Thoracic aorta (tissue), 2 donors: ENCODE results near the gene ACSL6. TPM values are rescaled to one million over a fixed set of nuclear protein-coding genes. Genes with fewer than 3 reads are reported as not detected.

Source experiments
- ATAC-seq: fragments of 150-250 bp; one replicate; pipeline ENCODE4 v1.8.0; 2017; ENCODE audit warnings: low read depth; ENCODE audit not compliant: insufficient number of reproducible peaks, low FRiP score
- DNase-seq: peaks from one replicate; pipeline ENCODE4 v3.0.0-alpha.2; 2020; ENCODE audit warnings: low spot score
- H3K27ac ChIP-seq, 2 donors: fragments of 200-600 bp; sonication (generic); 1 replicate in 1 of 2; 2 replicates in 1 of 2; pipeline ENCODE4 v1.5.1; 2016; ENCODE audit warnings: mild to moderate bottlenecking in 2 of 2, moderate library complexity in 2 of 2
- H3K27me3 ChIP-seq: fragments of 200-600 bp; sonication (generic); replicated peaks from 2 replicates; pipeline ENCODE4 v1.6.0; 2016; ENCODE audit warnings: mild to moderate bottlenecking; ENCODE audit not compliant: insufficient read depth
- H3K36me3 ChIP-seq: fragments of 200-600 bp; sonication (generic); one replicate; pipeline ENCODE4 v1.5.1; 2016
- H3K4me1 ChIP-seq, 2 donors: fragments of 200-600 bp; sonication (generic); 1 replicate in 1 of 2; 2 replicates in 1 of 2; pipeline versions ENCODE4 v1.5.1 to v1.6.0; 2016; ENCODE audit warnings: low read depth in 2 of 2, mild to moderate bottlenecking in 1 of 2; ENCODE audit not compliant: control insufficient read depth in 1 of 2
- H3K4me3 ChIP-seq: fragments of 200-600 bp; sonication (generic); 2 replicates; pipeline ENCODE4 v1.5.1; 2016; ENCODE audit warnings: mild to moderate bottlenecking
- H3K9me3 ChIP-seq: fragments of 200-600 bp; sonication (generic); 2 replicates; pipeline ENCODE4 v1.5.1; 2016
- total RNA-seq, 2 donors: library from RNA; depleted of rRNA; stranded (reverse); fragments of >200 nt; gene quantifications; one replicate each; pipeline versions ENCODE4 v1.1.0 to v1.2.3, GENCODE V29; 2016
- TF ChIP-seq, protein P1 (sequence below): fragments of 200-600 bp; sonication (generic); IDR thresholded peaks from one replicate; pipeline ENCODE4 v1.5.1; 2019; ENCODE audit warnings: antibody characterized with exemption

The ACSL6 gene
- total RNA-seq, 2 donors from 2014 or later = 1.6 TPM

DNA sequence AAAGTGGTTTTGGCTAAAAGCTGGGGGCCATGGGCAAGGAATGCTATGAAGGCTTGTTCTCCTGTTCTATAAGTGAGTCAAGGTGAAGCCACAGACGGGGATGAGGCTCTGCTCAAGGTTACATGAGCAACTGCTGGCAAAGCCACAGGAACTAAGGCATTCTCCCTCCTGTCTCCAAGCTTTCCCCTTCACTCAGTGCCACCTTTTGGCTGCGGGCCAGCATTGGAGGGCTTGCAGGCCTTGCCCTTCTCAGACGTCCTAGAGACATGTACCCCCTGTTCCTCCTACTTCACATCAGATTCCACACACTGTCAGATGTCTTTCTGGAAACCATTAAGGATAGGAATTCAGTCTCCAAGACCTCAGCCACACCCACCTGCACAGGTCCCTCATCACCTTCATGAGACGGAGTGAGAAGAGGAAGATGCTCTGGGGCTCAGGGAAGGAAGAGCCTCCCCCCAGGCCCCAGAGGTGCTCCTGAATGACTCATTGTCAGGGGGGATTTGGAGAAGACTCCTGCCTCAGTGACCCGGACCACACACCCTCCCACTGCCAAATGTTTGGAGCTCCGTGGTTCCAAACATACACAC lies 45.5 kb downstream of the ACSL6 start:
- TF ChIP-seq, protein P1, sequence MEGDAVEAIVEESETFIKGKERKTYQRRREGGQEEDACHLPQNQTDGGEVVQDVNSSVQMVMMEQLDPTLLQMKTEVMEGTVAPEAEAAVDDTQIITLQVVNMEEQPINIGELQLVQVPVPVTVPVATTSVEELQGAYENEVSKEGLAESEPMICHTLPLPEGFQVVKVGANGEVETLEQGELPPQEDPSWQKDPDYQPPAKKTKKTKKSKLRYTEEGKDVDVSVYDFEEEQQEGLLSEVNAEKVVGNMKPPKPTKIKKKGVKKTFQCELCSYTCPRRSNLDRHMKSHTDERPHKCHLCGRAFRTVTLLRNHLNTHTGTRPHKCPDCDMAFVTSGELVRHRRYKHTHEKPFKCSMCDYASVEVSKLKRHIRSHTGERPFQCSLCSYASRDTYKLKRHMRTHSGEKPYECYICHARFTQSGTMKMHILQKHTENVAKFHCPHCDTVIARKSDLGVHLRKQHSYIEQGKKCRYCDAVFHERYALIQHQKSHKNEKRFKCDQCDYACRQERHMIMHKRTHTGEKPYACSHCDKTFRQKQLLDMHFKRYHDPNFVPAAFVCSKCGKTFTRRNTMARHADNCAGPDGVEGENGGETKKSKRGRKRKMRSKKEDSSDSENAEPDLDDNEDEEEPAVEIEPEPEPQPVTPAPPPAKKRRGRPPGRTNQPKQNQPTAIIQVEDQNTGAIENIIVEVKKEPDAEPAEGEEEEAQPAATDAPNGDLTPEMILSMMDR = no peak
- no peak for DNase-seq
- Histone ChIP-seq H3K36me3 (no peaks in the 10 kb centered on the region), H3K9me3 (no peaks in the 10 kb centered on the region), H3K27ac (no peak overlapping the region), H3K4me3 (no peak overlapping the region), H3K27me3 (no peaks in the 10 kb centered on the region), H3K4me1 (no peaks in the 10 kb centered on the region)
- ATAC-seq = no peak

GRCh38 chr5:131959906-131960305 lies 51.6 kb downstream of the ACSL6 start:
- TF ChIP-seq, protein P1 = no peak
- DNase-seq = no peak

DNA sequence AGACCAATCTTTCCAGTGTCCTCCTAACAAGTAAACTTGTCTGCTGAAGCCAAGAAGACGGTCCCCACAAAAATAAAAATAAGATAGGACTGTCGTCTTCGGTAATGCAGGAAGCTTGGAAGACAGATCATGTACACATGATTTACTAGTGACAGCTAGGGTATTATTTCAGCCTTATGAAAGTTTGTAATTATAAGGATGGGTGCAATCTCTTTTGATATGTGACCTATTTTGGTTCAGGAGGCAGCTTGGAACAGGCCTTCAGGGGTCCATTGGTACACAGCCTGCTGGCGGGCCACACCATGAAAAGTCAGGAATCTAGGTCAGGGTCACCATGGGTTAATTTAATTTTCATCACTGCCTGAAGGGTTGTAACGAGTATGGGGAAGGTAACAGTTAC lies 52.3 kb downstream of the ACSL6 start:
- TF ChIP-seq, protein P1 = no peak
- ATAC-seq = no peak
- Histone ChIP-seq H3K9me3 (no peaks in the 10 kb centered on the region), H3K27ac (no peak overlapping the region), H3K36me3 (no peaks in the 10 kb centered on the region), H3K4me1 (no peaks in the 10 kb centered on the region), H3K27me3 (no peaks in the 10 kb centered on the region), H3K4me3 (no peak overlapping the region)
- DNase-seq = no peak

More at GRCh38 chr5:131959906-131960305, 51.6 kb downstream of the ACSL6 start:
- Histone ChIP-seq H3K27ac (no peak overlapping the region), H3K27me3 (no peaks in the 10 kb centered on the region), H3K9me3 (no peaks in the 10 kb centered on the region), H3K4me1 (no peaks in the 10 kb centered on the region), H3K4me3 (no peak overlapping the region), H3K36me3 (no peaks in the 10 kb centered on the region)
- ATAC-seq = no peak

DNA sequence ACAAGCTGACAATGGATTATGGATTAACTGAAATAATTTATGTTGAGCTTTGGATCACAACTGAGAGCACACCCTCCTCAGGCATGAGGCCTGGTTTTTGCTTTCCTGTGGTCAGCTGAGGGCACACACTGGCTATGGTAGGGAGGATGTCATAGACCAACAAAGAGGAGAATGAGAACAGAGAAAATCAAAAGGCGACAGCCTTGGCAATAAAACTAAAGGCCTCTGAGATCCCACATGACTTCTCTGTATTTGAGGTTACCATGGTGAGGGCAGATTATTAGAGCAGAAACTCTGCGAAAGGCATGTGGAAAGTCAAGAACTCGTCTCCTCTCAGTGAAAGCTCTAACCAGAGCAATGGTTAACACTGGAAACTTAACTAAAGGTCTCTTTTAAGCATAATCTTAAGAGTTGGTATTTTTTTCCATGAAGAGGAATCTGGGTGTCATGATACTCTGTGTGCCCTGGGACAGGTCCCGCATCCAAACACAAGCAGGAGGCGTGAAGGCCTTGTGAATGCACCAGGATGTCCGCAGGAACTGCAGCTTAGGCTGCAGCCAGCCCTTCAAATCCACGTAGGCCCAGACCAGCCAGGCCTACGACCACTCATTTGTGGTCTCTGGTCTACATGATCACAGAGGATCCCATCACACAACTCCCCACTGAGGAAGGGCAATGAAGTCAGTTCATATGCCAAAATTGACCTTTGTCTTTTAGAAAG lies 53.6 kb downstream of the ACSL6 start:
- no peaks in the 10 kb centered on the region for H3K36me3 ChIP-seq
- ATAC-seq = no peak
- TF ChIP-seq, protein P1 = no peak

GRCh38 chr5:131953969-131954368 lies 57.5 kb downstream of the ACSL6 start:
- Histone ChIP-seq H3K27ac (no peak overlapping the region), H3K4me1 (no peaks in the 10 kb centered on the region), H3K4me3 (no peak overlapping the region), H3K36me3 (no peaks in the 10 kb centered on the region), H3K9me3 (no peaks in the 10 kb centered on the region), H3K27me3 (no peaks in the 10 kb centered on the region)
- TF ChIP-seq, protein P1 = no peak
- ATAC-seq (no peak), DNase-seq (no peak)

More for the DNA sequence above, 53.6 kb downstream of the ACSL6 start:
- Histone ChIP-seq H3K27ac (no peak overlapping the region), H3K27me3 (no peaks in the 10 kb centered on the region), H3K4me3 (no peak overlapping the region), H3K4me1 (no peaks in the 10 kb centered on the region), H3K9me3 (no peaks in the 10 kb centered on the region)
- DNase-seq = no peak
